Caco-2 (cell line): ENCODE data around the gene MAN1C1. TPM values are rescaled to one million over a fixed set of nuclear protein-coding genes. Genes with fewer than 3 reads are reported as not detected.

ENCODE experiments used
- BruUV-seq: library from RNA; stranded (reverse); fragments of 400-500 nt; replicated peaks from 2 replicates; lab custom pipeline; 2021; lab: Mats Ljungman, UMichigan
- CTCF ChIA-PET: fragments of 300-600 bp; sonication (Branson Sonifier 250); formaldehyde crosslinking; loops from one replicate; lab custom pipeline; 2022; ENCODE audit warnings: antibody characterized with exemption; lab: Charles Lee
- POLR2A ChIA-PET: fragments of 300-600 bp; sonication (Branson Sonifier 250); formaldehyde crosslinking; loops from one replicate; lab custom pipeline; 2022; ENCODE audit warnings: antibody characterized with exemption; lab: Charles Lee
- DNase-seq, 2 experiments: peaks; one replicate each; pipeline versions ENCODE4 v3.0.0 to v3.0.0-alpha.2; 2020 to 2022
- H3K27me3 ChIP-seq: replicated peaks from 2 replicates; pipeline ENCODE4 v1.6.0; 2011; ENCODE audit warnings: low read length; ENCODE audit not compliant: control insufficient read depth, insufficient read depth
- H3K36me3 ChIP-seq: 2 replicates; pipeline ENCODE4 v1.5.1; 2011; ENCODE audit warnings: low read length; ENCODE audit not compliant: control insufficient read depth, insufficient read depth
- H3K4me1 ChIP-seq: fragments of 250-450 bp; sonication (Bioruptor Pico); 2 replicates; pipeline ENCODE4 v1.5.1; 2020; ENCODE audit warnings: mild to moderate bottlenecking
- H3K4me3 ChIP-seq: 2 replicates; pipeline ENCODE4 v1.5.1; 2011; ENCODE audit warnings: low read depth, mild to moderate bottlenecking, control low read depth, low read length
- H3K9me3 ChIP-seq: fragments of 250-450 bp; sonication (Bioruptor Pico); 2 replicates; pipeline ENCODE4 v1.5.1; 2020; ENCODE audit warnings: mild to moderate bottlenecking, moderate library complexity
- H3K27ac Mint-ChIP-seq: one replicate; pipeline ENCODE4 v1.8.0; 2022; ENCODE audit warnings: mixed read lengths; ENCODE audit not compliant: unreplicated experiment
- H3K27me3 Mint-ChIP-seq: one replicate; pipeline ENCODE4 v1.8.0; 2022; ENCODE audit warnings: mixed read lengths; ENCODE audit not compliant: insufficient read depth, unreplicated experiment
- H3K36me3 Mint-ChIP-seq: one replicate; pipeline ENCODE4 v1.8.0; 2022; ENCODE audit warnings: mild to moderate bottlenecking, mixed read lengths; ENCODE audit not compliant: insufficient read depth, unreplicated experiment
- H3K4me1 Mint-ChIP-seq: one replicate; pipeline ENCODE4 v1.8.0; 2022; ENCODE audit warnings: low read depth, mixed read lengths; ENCODE audit not compliant: unreplicated experiment
- H3K4me3 Mint-ChIP-seq: one replicate; pipeline ENCODE4 v1.8.0; 2022; ENCODE audit warnings: mild to moderate bottlenecking, moderate library complexity, mixed read lengths; ENCODE audit not compliant: unreplicated experiment
- H3K9me3 Mint-ChIP-seq: one replicate; pipeline ENCODE4 v1.8.0; 2022; ENCODE audit warnings: mixed read lengths; ENCODE audit not compliant: unreplicated experiment
- intact Hi-C: fragments of 100-400 bp; cut with micrococcal nuclease; formaldehyde crosslinking; loops from one replicate; pipeline ENCODE4 v1.10.0; 2022; ENCODE audit not compliant: unreplicated experiment
- total RNA-seq: library from RNA; stranded (reverse); gene quantifications from 2 replicates; pipeline ENCODE4 v1.2.3, GENCODE V29; 2022
- TF ChIP-seq, protein P1 (sequence below), 2 experiments: fragments of 200-600 bp in 1 of 2; IDR thresholded peaks; 1 replicate in 1 of 2; 2 replicates in 1 of 2; pipeline versions ENCODE4 v1.5.1 to v1.8.0; 2011 to 2022; ENCODE audit warnings: antibody characterized with exemption in 1 of 2, control low read depth in 1 of 2, inconsistent platforms in 1 of 2, low read depth in 1 of 2, low read length in 1 of 2, mild to moderate bottlenecking in 1 of 2, moderate library complexity in 1 of 2; ENCODE audit not compliant: insufficient read depth in 1 of 2, severe bottlenecking in 1 of 2, unreplicated experiment in 1 of 2

Gene MAN1C1
- total RNA-seq, 1 experiment from 2014 or later = 2.7 TPM

DNA sequence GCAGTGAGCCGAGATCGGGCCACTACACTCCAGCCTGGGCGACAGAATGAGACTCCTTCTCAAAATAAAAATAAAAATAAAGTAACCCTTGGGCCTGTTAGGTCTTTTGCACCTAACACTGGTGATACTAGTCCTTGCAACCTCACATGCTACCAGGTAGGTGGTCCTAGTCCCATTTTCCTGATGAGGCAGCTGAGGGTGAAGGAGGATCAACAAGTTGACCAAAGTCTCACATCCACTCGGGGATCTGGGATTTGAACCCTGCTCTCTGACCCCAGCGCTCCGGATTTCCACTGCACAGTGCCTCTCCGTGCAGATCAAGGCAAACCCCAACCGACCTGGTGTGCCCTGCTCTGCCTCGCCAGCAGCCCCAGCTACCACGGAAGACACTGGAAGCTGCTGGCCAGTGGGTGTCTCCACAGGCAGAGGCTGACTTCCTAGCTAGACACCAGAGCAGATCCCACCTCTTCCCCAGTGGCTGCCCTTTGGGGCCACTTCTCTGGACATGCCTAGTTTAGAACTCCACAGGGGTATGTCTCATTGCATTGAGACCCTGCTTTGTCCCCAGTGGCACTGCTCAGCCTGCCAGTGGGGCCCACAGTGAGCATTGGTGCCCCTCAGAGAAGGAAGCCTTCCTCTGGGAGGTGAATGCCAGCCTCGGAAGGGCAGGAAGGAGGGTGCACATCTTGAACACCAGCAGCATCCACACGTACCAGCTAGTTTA is 45.6 kb upstream of the MAN1C1 start:
- no peaks in the 10 kb centered on the region for H3K27me3 ChIP-seq
- CTCF ChIA-PET = interaction anchor here (2.3 kb wide), 1 partner anchor 38 kb away, joined by 9 read pairs; no protein-coding TSS in a partner anchor
- Mint-ChIP-seq H3K4me1 (peaks cover 28% of the 10 kb centered on the region), H3K27ac (no peak overlapping the region), H3K9me3 (no peaks in the 10 kb centered on the region), H3K27me3 (no peaks in the 10 kb centered on the region), H3K36me3 (peaks cover 21% of the 10 kb centered on the region), H3K4me3 (no peak overlapping the region)
- POLR2A ChIA-PET = no interaction called here
- H3K4me1 ChIP-seq = peaks cover 36% of the 10 kb centered on the region
- H3K4me3 ChIP-seq = no peak overlapping the region
- TF ChIP-seq, protein P1, sequence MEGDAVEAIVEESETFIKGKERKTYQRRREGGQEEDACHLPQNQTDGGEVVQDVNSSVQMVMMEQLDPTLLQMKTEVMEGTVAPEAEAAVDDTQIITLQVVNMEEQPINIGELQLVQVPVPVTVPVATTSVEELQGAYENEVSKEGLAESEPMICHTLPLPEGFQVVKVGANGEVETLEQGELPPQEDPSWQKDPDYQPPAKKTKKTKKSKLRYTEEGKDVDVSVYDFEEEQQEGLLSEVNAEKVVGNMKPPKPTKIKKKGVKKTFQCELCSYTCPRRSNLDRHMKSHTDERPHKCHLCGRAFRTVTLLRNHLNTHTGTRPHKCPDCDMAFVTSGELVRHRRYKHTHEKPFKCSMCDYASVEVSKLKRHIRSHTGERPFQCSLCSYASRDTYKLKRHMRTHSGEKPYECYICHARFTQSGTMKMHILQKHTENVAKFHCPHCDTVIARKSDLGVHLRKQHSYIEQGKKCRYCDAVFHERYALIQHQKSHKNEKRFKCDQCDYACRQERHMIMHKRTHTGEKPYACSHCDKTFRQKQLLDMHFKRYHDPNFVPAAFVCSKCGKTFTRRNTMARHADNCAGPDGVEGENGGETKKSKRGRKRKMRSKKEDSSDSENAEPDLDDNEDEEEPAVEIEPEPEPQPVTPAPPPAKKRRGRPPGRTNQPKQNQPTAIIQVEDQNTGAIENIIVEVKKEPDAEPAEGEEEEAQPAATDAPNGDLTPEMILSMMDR (IDR thresholded peaks at IDR 0.05; ENCODE audit: insufficient read depth in 1 of 2, low read depth in 1 of 2, low read length in 1 of 2, severe bottlenecking in 1 of 2, unreplicated experiment in 1 of 2) = no peak
- H3K9me3 ChIP-seq = no peaks in the 10 kb centered on the region
- H3K36me3 ChIP-seq = no peaks in the 10 kb centered on the region; the same call in 1 of the 2 replicates
- no TSS peak for BruUV-seq
- DNase-seq = no peak
- intact Hi-C loops = no loop called here

DNA sequence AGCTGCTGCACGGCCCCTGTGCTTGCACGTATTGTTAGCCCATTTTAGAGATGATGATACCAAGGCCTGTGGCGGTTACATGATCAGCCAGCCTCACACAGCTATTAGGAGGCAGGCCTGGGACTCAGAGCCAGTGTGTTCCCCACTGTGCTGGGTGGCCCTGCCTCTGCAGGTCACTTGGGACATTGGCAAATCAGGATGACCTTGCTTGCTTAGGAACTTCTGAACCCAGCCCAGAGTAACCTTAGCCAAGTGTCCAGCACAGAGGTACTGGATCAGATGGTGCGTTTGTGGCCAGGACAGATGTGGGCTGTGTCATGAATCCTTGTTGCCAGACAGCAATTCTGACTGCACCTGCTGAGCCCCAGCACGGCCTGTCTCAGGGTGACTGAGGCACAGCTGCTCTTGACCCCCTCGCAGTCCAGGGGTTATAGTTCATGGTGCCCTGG is 45.0 kb upstream of the MAN1C1 start:
- POLR2A ChIA-PET = interaction anchor here (1.1 kb wide), 1 partner anchor 44 kb away, joined by 3 read pairs; no protein-coding TSS in a partner anchor
- no peaks in the 10 kb centered on the region for H3K9me3 Mint-ChIP-seq
- BruUV-seq = no TSS peak
- no peak overlapping the region for H3K27ac Mint-ChIP-seq
- no peak overlapping the region for H3K4me3 ChIP-seq
- peaks cover 36% of the 10 kb centered on the region for H3K4me1 ChIP-seq
- peaks cover 28% of the 10 kb centered on the region for H3K4me1 Mint-ChIP-seq
- no peak overlapping the region for H3K4me3 Mint-ChIP-seq
- intact Hi-C loops = no loop called here
- no peak for DNase-seq
- no peaks in the 10 kb centered on the region for H3K9me3 ChIP-seq
- no peaks in the 10 kb centered on the region for H3K27me3 ChIP-seq
- H3K36me3 Mint-ChIP-seq = peaks cover 21% of the 10 kb centered on the region
- TF ChIP-seq, protein P1 (IDR thresholded peaks at IDR 0.05; ENCODE audit: insufficient read depth in 1 of 2, low read depth in 1 of 2, low read length in 1 of 2, severe bottlenecking in 1 of 2, unreplicated experiment in 1 of 2) = no peak
- H3K36me3 ChIP-seq = no peaks in the 10 kb centered on the region; the same call in 1 of the 2 replicates
- CTCF ChIA-PET = interaction anchor here (2.3 kb wide), 1 partner anchor 37 kb away, joined by 9 read pairs; no protein-coding TSS in a partner anchor
- no peaks in the 10 kb centered on the region for H3K27me3 Mint-ChIP-seq

GRCh38 chr1:25572107-25572506 is 44.5 kb upstream of the MAN1C1 start:
- TF ChIP-seq, protein P1 (IDR thresholded peaks at IDR 0.05; ENCODE audit: insufficient read depth in 1 of 2, low read depth in 1 of 2, low read length in 1 of 2, severe bottlenecking in 1 of 2, unreplicated experiment in 1 of 2) = no peak
- Mint-ChIP-seq H3K4me3 (no peak overlapping the region), H3K9me3 (no peaks in the 10 kb centered on the region), H3K4me1 (peaks cover 28% of the 10 kb centered on the region), H3K27me3 (no peaks in the 10 kb centered on the region), H3K27ac (no peak overlapping the region), H3K36me3 (peaks cover 21% of the 10 kb centered on the region)
- Histone ChIP-seq H3K36me3 (no peaks in the 10 kb centered on the region; the same call in 1 of the 2 replicates), H3K27me3 (no peaks in the 10 kb centered on the region), H3K4me1 (peaks cover 36% of the 10 kb centered on the region), H3K9me3 (no peaks in the 10 kb centered on the region), H3K4me3 (no peak overlapping the region)
- intact Hi-C loops = loop anchor here (2.0 kb wide), 1 partner anchor 17 kb away; no protein-coding TSS in a partner anchor
- DNase-seq = no peak
- CTCF ChIA-PET = interaction anchor here (2.3 kb wide), 1 partner anchor 36 kb away, joined by 9 read pairs; no protein-coding TSS in a partner anchor
- no TSS peak for BruUV-seq
- POLR2A ChIA-PET = interaction anchor here (0.8 to 1.5 kb wide), 3 partner anchors 44 to 325 kb away, joined by 3 to 9 read pairs (median 3); partner anchors contain the start of gene RSRP1
